Measurements from ENCODE around the gene ACTL7B. TPM values are rescaled to one million over a fixed set of nuclear protein-coding genes. Genes with fewer than 3 reads are reported as not detected.
"Not testable (repeated sequence)": the region's sequence is repeated elsewhere in the genome, so short reads cannot be mapped to it uniquely, and the experiment has no call there.

ACTL7B gene
- total RNA-seq, 3 donors from 2014 or later: 0.16 TPM; not detected in 2

GRCh38 chr9:108897324-108898096 is 41.7 kb upstream of the ACTL7B start:
- TF ChIP-seq POLR2AphosphoS5 (IDR thresholded peaks at IDR 0.05) (no peak), CTCF (IDR thresholded peaks at IDR 0.05) (no peak), POLR2A (IDR thresholded peaks at IDR 0.05) (no peak)
- DNase-seq (ENCODE audit: low spot score in 2 of 2): no peak
- Histone ChIP-seq H3K27me3 (no peaks in the 10 kb centered on the region), H3K4me1 (no peaks in the 10 kb centered on the region), H3K27ac (no peak overlapping the region), H3K4me3 (no peak overlapping the region), H3K9me3 (no peaks in the 10 kb centered on the region), H3K36me3 (peaks cover 13% of the 10 kb centered on the region)
- intact Hi-C loops (cut with DNase I; ENCODE audit: low total_unique reads): no loop called here

GRCh38 chr9:108894225-108894997 is 38.6 kb upstream of the ACTL7B start:
- Histone ChIP-seq H3K36me3 (peaks cover 26% of the 10 kb centered on the region), H3K27ac (no peak overlapping the region), H3K4me3 (no peak overlapping the region), H3K27me3 (no peaks in the 10 kb centered on the region), H3K9me3 (no peaks in the 10 kb centered on the region), H3K4me1 (no peaks in the 10 kb centered on the region)
- no peak for DNase-seq (ENCODE audit: low spot score in 2 of 2)
- intact Hi-C loops (cut with DNase I; ENCODE audit: low total_unique reads): no loop called here
- TF ChIP-seq POLR2A (IDR thresholded peaks at IDR 0.05) (no peak), POLR2AphosphoS5 (IDR thresholded peaks at IDR 0.05) (no peak), CTCF (IDR thresholded peaks at IDR 0.05) (no peak)

GRCh38 chr9:108889649-108890067 is 33.9 kb upstream of the ACTL7B start:
- DNase-seq (ENCODE audit: low spot score in 2 of 2): no peak
- H3K27ac ChIP-seq: no peak overlapping the region
- peaks cover 17% of the 10 kb centered on the region for H3K36me3 ChIP-seq
- H3K9me3 ChIP-seq: no peaks in the 10 kb centered on the region
- no peak overlapping the region for H3K4me3 ChIP-seq
- TF ChIP-seq CTCF (IDR thresholded peaks at IDR 0.05): no peak
- TF ChIP-seq POLR2A (IDR thresholded peaks at IDR 0.05): no peak
- no peak for TF ChIP-seq POLR2AphosphoS5 (IDR thresholded peaks at IDR 0.05)
- no peaks in the 10 kb centered on the region for H3K4me1 ChIP-seq
- H3K27me3 ChIP-seq: no peaks in the 10 kb centered on the region
- intact Hi-C loops (cut with DNase I; ENCODE audit: low total_unique reads): no loop called here

GRCh38 chr9:108886594-108887271 is 30.9 kb upstream of the ACTL7B start:
- H3K27me3 ChIP-seq; H3K4me3 ChIP-seq; H3K36me3 ChIP-seq; H3K27ac ChIP-seq; DNase-seq (ENCODE audit: low spot score in 2 of 2); H3K4me1 ChIP-seq; H3K9me3 ChIP-seq; intact Hi-C loops (cut with DNase I; ENCODE audit: low total_unique reads): not testable (repeated sequence)

- no peak overlapping the region for H3K27ac ChIP-seq
- no peak overlapping the region for H3K4me3 ChIP-seq
- no peaks in the 10 kb centered on the region for H3K27me3 ChIP-seq
- H3K4me1 ChIP-seq: no peaks in the 10 kb centered on the region
- DNase-seq (ENCODE audit: low spot score in 2 of 2): no peak
- no peaks in the 10 kb centered on the region for H3K9me3 ChIP-seq
- intact Hi-C loops (cut with DNase I; ENCODE audit: low total_unique reads): no loop called here
- peaks cover 4% of the 10 kb centered on the region for H3K36me3 ChIP-seq
- no peak for TF ChIP-seq POLR2AphosphoS5 (IDR thresholded peaks at IDR 0.05)
- no peak for TF ChIP-seq CTCF (IDR thresholded peaks at IDR 0.05)
- no peak for TF ChIP-seq POLR2A (IDR thresholded peaks at IDR 0.05)
Measured at GRCh38 chr9:108885643-108886348, 30.0 kb upstream of the ACTL7B start.

Data from breast epithelium (tissue), 4 donors.